ENCODE measurements around the gene CTBP2. TPM values are rescaled to one million over a fixed set of nuclear protein-coding genes. Genes with fewer than 3 reads are reported as not detected.
"Not testable (repeated sequence)": the region's sequence is repeated elsewhere in the genome, so short reads cannot be mapped to it uniquely, and the experiment has no call there.

CTBP2 gene
- polyA plus RNA-seq, 1 donor from 2014 or later, result 0.50 TPM

DNA sequence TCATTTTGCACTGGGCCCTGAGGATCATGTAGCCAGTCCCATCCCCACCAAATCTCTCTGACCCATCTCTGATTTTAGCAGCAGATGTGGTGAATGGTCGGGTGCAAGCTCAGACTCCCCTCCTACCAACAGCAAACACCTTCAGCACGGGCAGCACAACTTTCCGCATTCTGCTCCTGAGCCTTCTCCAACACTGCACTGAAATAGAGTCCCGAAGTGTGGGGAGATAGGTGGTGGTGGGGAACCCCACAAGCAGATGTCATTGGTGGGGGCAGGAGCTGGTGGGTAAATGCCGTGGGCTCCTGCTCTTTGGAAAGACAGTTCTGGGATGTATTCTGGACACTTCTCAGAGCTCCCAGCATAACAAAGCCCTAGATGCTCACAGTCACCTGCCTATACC, 9.6 kb upstream of the CTBP2 start:
- Mint-ChIP-seq H3K9me3 (peaks cover 0 to 3% (median 0%) of the 10 kb centered on the region in 3 donors), H3K4me3 (no peak overlapping the region), H3K36me3 (peaks cover 1% of the 10 kb centered on the region), H3K27ac (no peak overlapping the region), H3K4me1 (no peaks in the 10 kb centered on the region), H3K27me3 (peaks cover 8% of the 10 kb centered on the region)

DNA sequence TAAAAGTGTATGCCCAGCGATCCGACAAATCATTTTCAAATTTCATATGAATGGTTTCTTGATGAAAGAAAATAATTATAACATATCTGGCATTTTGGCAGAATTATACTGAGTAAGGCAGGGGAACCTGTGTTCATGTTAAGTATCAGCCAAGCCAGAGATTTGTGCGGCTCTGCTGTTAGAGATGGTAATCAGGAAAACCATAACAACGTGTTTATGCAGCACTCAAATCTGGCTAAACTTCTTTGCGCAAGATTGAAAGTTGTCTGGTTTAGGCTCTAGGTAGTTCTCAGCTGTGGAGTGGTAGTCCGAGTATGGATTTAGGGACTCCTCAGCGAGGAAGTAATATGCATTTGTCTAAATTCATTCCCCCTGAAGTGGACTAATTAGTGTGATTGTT, 8.9 kb upstream of the CTBP2 start:
- Mint-ChIP-seq H3K4me1 (no peaks in the 10 kb centered on the region), H3K9me3 (peaks cover 0 to 3% (median 0%) of the 10 kb centered on the region in 3 donors), H3K27me3 (peaks cover 9% of the 10 kb centered on the region), H3K36me3 (peaks cover 1% of the 10 kb centered on the region), H3K4me3 (no peak overlapping the region), H3K27ac (no peak overlapping the region)

DNA sequence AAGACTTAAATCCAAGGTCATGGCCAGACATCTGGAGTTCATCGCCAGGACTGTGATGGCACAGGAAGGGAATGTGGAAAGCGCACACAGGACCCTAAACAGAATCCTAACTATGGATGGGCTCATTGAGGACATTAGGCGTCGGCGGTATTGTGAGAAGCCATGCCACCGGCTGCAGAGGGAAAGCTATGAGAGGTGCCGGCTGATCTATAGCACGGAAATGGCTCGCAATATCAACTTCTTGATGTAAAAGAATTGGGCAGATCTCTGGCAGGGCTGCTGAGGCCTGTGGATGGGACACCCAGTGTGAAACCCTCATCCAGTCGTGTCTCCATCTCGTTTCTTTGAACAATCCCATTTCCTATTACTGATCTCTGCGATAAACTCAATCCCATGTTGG, 6.3 kb upstream of the CTBP2 start:
- Mint-ChIP-seq H3K9me3 (peaks cover 0 to 3% (median 0%) of the 10 kb centered on the region in 3 donors), H3K36me3 (peaks cover 3% of the 10 kb centered on the region), H3K4me1 (no peaks in the 10 kb centered on the region), H3K27me3 (peaks cover 17% of the 10 kb centered on the region), H3K4me3 (no peak overlapping the region), H3K27ac (no peak overlapping the region)

DNA sequence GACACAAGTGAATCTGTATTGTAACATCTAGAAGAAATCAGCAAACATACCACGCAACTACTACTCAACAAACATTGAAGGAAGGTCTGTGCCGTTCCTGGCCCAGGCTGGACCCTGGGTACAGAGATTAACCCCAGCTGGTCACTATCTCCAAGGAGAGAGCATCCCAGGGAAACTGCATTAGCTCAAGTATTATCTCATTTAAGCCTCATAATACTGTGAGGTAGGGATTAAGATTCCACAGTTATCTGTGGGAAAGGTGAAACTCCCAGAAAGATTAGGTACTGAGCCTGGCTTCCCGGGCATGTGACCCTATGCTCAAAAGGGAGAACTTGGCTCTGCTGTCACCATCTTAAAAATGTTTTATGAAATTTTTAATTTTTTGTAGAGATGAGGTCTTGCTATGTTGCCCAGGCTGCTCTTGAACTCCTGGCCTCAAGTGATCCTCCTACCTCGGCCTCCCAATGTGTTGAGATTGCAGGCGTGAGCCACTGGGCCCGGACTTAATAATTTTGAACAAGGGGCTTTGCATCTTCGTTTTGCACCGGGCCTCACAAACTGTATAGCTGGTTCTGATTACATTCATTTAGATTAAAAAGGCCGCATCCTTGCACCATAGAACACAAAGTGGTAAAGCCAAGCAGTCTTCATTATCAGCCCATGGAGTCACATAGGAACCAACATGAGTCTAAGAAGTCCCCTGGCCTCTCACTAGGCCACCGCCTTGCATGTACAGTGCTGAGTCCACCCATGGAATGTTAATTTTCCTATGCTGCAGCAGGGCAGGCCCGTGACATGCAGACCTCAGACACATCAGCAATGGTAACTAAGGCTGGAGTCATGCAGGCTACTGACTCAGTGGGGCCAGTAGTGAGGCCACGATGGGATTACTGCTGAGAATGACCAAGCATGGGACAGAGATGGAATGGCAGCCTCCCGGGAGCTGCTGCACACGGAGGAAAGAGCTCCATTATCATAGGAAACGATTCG, 5.5 kb upstream of the CTBP2 start:
- Mint-ChIP-seq H3K4me3 (peak overlapping the region in 1 of 4 donors; percentile 23), H3K9me3 (peaks cover 0 to 3% (median 0%) of the 10 kb centered on the region in 3 donors), H3K27ac (no peak overlapping the region), H3K4me1 (no peaks in the 10 kb centered on the region), H3K36me3 (peaks cover 3% of the 10 kb centered on the region), H3K27me3 (peaks cover 19% of the 10 kb centered on the region)

DNA sequence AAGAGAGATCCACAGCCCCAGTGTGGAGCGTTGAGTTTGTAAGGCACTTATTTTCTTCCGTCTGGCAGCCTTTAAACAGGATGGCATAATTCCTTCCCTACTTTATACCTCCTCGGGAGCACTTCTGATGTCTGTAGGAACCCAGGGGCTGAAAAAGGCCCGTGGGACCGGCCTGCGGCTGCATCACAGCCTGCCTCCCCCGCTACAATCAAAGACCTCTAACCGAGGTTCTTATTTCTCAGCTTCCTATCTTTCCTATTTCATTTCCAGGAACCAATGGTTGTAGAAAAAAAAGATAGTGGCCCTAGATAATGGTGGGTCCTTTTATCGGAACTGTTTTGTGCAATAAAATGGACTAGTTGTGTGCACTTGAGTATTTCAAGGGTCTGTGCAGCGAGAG, 4.1 kb upstream of the CTBP2 start:
- peaks cover 2% of the 10 kb centered on the region for H3K36me3 Mint-ChIP-seq
- no peak overlapping the region for H3K27ac Mint-ChIP-seq
- H3K4me3 Mint-ChIP-seq, result peak overlapping the region in 1 of 4 donors; percentile 2
- H3K9me3 Mint-ChIP-seq, result peaks cover 0 to 3% (median 0%) of the 10 kb centered on the region in 3 donors
- H3K27me3 Mint-ChIP-seq, result peaks cover 14% of the 10 kb centered on the region
- H3K4me1 Mint-ChIP-seq, result no peaks in the 10 kb centered on the region

DNA sequence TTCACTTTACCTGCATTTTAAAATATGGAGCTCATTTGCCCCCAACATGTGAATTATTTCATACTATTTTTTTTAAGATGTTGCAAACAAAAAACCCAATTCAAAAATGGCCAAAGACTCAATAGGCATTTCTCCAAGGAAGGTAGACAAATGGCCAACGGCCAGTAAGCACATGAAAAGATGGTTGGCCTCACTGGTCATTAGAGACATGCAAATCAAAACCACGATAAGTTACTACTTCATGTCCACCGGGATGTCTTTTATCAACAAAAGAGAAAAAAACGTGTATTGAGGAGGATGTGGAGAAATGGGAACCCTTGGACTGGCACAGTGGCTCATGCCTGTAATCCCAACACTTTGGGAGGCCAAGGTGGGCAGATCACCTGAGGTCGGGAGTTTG, 3.4 kb upstream of the CTBP2 start:
- Mint-ChIP-seq H3K4me1 (no peaks in the 10 kb centered on the region), H3K27me3 (peaks cover 14% of the 10 kb centered on the region), H3K36me3 (peaks cover 2% of the 10 kb centered on the region), H3K27ac (no peak overlapping the region), H3K4me3 (no peak overlapping the region), H3K9me3 (peaks cover 0 to 3% (median 0%) of the 10 kb centered on the region in 3 donors)

DNA sequence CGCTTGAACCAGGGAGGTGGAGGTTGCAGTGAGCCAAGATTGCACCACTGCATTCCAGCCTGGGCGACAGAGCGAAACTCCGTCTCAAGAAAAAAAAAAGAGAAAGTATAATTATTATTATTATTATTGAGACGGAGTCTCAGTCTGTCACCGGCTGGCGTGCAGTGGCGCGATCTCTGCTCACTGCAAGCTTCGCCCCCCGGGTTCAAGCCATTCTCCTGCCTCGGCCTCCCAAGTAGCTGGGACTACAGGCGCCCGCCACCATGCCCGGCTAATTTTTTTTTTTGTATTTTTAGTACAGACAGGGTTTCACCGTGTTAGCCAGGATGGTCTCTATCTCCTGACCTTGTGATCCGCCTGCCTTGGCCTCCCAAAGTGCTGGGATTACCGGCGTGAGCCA, 2.9 kb upstream of the CTBP2 start:
- H3K4me3 Mint-ChIP-seq, H3K36me3 Mint-ChIP-seq, H3K27ac Mint-ChIP-seq, H3K4me1 Mint-ChIP-seq, H3K9me3 Mint-ChIP-seq: not testable (repeated sequence)
- H3K27me3 Mint-ChIP-seq, result peaks cover 17% of the 10 kb centered on the region

DNA sequence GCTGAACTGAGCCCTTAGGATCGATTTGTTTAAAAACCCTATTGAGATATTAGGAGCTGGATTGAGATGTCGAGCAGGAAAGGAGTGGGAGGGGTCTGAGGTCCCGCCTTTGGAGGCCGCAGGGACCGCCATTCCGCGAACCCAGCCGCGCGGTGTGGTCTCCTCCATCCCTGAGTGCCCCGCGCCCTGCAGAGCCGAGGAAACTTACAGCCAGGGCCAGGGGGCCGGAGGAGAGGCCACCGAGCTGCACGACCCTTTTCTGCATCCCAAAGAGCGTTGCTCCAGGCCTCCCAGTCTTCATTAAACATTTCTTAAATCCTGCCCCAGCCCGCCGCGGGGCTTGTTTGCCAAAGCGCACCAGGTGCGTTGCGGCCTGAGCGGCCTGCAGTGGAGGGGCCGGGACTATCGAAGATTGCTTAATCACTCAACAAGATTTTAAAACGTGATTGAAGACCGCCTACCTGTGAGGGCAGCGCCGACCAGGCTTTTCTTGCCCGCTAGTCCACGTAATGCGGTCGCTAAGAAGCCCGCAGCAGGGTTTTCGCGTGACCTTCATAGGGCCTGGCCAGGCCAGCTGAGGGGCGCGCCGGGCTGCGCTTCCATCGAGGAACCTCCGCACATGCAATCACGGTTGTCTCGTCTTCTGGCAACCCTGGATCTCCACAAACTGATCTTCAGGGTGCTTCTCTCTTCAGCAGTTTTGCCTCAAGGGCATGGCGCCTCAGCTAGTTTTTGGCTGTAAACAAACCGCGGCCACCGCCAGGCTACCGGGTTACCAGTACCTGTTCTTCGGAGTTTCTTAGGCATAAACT, 2.0 kb upstream of the CTBP2 start:
- H3K27me3 Mint-ChIP-seq, result peaks cover 25% of the 10 kb centered on the region
- peak overlapping the region in 2 of 4 donors; percentile 74 to 80 for H3K4me3 Mint-ChIP-seq
- peaks cover 2% of the 10 kb centered on the region for H3K36me3 Mint-ChIP-seq
- H3K27ac Mint-ChIP-seq, result peak overlapping the region in 1 of 3 donors; percentile 63
- H3K4me1 Mint-ChIP-seq, result peaks cover 4 to 7% (median 5%) of the 10 kb centered on the region in 3 donors
- peaks cover 0 to 3% (median 0%) of the 10 kb centered on the region in 3 donors for H3K9me3 Mint-ChIP-seq

DNA sequence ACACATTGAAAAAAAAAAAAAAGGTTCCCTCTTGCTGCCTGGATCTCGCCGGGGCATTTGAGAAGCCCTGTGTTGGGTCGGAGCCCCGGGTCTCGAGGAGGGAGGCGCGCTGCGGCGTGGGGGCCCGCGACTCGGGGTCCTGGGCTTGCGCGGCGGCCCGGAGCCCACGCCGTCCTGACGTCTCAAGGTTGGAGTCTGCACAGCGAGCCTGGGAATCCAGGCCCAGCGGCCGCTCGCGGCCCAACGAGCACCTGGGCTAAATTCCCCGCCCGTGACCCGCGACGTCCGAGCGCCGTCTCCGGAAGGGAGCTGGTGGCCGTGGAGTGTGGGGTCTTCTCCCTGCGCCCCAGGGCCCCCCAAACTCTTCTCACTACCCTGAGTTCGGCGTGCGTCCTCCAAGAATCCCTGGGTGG, 1.4 kb upstream of the CTBP2 start:
- Mint-ChIP-seq H3K4me1 (peaks cover 4 to 7% (median 5%) of the 10 kb centered on the region in 3 donors), H3K27ac (no peak overlapping the region), H3K4me3 (peak overlapping the region in 3 of 4 donors; percentile 23 to 58 (median 46)), H3K36me3 (peaks cover 2% of the 10 kb centered on the region), H3K27me3 (peaks cover 31% of the 10 kb centered on the region), H3K9me3 (peaks cover 0 to 3% (median 2%) of the 10 kb centered on the region in 3 donors)

DNA sequence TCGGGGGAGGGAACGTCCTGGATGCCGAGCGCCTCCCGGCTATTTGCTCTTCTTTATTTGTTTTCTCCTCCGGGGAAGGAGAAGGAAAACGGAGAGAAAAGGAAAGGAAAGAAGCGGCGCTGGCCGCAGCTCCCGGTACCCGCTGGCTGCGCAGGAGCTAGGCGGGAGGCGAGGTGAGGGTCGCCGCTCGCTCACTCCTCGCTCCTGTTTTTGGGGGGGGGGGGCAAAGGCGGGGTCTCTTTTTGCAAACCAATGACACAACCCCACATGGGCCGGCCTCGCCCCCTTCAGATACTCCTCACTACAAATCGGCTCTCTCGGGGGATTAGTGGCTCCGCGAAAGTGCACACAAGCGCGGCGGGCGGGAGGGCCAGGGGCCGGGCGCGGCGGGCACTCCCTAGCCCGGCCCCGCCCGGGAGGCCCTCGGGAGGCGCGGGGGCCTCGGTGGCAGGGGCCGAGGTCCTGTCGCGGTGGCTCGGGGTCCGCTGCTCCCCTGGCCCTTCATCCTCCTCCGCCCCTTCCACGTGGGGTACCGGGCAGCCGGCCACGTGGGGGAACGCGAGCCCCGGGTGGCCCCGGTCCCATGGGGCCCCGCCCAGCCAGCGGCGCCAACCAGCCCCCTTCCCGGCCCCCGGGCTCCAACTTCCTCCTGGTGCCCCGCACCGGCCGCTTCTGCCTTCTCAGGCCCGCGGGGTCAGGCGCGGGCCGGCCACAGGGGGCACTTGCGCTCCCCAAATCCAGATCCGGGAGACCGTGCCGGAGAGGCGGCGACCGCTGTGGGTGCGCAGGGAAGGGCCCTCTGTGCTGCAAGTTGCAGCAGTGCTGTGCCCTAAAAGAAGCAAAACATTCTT, 718 bp upstream of the CTBP2 start:
- H3K4me3 Mint-ChIP-seq, result peak overlapping the region; percentile 29 to 88 (median 68)
- H3K27ac Mint-ChIP-seq, result no peak overlapping the region
- peaks cover 0 to 4% (median 2%) of the 10 kb centered on the region in 3 donors for H3K9me3 Mint-ChIP-seq
- peaks cover 34% of the 10 kb centered on the region for H3K27me3 Mint-ChIP-seq
- peaks cover 4 to 7% (median 5%) of the 10 kb centered on the region in 3 donors for H3K4me1 Mint-ChIP-seq
- H3K36me3 Mint-ChIP-seq, result peaks cover 2% of the 10 kb centered on the region

DNA sequence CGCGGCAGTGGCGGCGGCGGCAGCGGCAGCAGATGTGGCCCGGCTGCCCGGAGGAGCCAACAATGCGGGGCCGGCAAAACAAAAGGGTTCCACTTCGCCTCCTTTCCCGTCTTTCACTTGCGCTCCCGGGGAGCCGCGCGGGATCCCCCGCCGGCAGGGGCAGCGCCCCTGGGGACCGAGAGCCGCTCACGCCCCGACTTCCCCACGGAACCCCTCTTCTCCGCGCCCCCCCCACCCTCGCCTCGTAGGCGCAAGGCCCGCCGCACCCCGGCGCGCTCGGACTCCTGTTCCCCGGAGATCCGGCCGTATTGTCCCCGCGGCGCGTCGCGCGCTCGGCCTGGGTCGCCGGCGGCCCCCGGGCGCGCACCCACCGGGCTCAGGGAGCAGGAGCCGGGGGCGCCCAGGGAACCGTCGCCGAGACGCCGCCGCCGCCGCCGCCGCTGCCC, 854 bp downstream of the CTBP2 start:
- Mint-ChIP-seq H3K27ac (no peak overlapping the region), H3K4me1 (peaks cover 4 to 7% (median 5%) of the 10 kb centered on the region in 3 donors), H3K4me3 (peak overlapping the region in 2 of 4 donors; percentile 72 to 78), H3K27me3 (peaks cover 39% of the 10 kb centered on the region), H3K36me3 (peaks cover 2% of the 10 kb centered on the region), H3K9me3 (peaks cover 0 to 6% (median 2%) of the 10 kb centered on the region in 3 donors)

DNA sequence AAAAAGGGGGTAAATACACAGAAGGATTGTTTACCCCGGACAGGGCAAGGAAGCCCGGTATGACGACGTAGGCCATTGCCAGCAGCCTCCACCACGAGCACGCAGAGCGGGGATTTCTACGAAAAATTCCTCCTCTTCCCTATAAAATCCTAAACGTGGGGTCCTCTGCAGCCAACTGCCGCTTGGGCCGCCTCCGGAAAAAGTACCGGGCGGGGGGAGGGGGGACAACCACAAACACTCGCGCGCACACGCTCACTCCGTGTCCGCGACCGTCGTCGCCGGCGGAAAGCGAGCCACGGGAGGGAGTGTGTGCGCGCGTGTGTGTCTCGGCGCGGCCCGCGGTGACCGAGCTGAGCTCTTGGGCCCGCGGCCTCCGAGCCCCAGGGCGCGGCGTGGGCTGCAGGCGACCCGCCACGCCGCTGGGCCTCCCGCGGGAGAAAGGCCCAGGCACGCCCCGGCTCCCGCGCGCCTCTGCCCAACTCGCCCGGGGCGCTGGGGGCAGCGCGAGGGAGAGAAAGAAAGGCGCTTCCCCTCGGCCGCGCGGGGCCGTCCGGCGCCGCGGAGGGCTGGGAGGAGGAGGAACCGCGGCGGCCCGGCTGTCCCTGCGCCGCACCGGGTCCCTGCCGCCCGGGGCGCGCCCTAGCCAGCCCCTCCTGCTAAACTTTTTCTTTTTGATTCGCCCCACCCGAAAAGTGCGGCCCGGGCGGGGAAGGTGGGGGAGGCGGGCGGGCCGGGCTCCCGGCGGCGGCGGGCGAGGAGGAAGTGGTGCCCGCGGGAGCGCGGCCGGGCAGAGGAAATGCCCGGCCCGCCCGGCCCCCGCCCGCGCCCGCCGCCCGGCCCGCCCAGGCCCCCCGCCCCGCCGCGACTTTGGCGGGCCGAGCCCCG, 1.5 kb downstream of the CTBP2 start:
- peaks cover 4 to 7% (median 5%) of the 10 kb centered on the region in 3 donors for H3K4me1 Mint-ChIP-seq
- H3K27me3 Mint-ChIP-seq, result peaks cover 42% of the 10 kb centered on the region
- peaks cover 0 to 6% (median 2%) of the 10 kb centered on the region in 3 donors for H3K9me3 Mint-ChIP-seq
- H3K27ac Mint-ChIP-seq, result no peak overlapping the region
- H3K36me3 Mint-ChIP-seq, result peaks cover 2% of the 10 kb centered on the region
- peak overlapping the region; percentile 81 to 93 (median 86) for H3K4me3 Mint-ChIP-seq

DNA sequence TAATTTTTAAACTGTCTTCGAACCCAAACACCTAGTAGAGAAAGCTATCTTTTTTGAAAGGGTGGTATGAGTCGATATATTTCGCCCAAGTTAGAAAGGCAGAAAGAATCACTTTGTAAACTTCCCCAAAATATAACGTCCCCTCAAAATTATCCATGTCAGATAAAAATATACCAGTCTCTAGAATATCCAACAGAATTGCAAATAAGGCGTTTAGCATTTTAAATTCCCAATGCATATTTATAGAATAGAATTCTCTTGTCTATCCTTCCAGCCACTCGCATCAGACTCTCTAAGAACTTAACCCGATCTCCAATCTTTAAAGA, 2.1 kb downstream of the CTBP2 start:
- peaks cover 4 to 7% (median 5%) of the 10 kb centered on the region in 3 donors for H3K4me1 Mint-ChIP-seq
- H3K9me3 Mint-ChIP-seq, result peaks cover 0 to 6% (median 2%) of the 10 kb centered on the region in 3 donors
- H3K27me3 Mint-ChIP-seq, result peaks cover 48% of the 10 kb centered on the region
- H3K27ac Mint-ChIP-seq, result no peak overlapping the region
- H3K4me3 Mint-ChIP-seq, result peak overlapping the region; percentile 81 to 93 (median 86)
- peaks cover 2% of the 10 kb centered on the region for H3K36me3 Mint-ChIP-seq
